Limb (tissue), 2 donors: Measurements from ENCODE around the gene CCNY.

ENCODE experiments used
- DNase-seq, 2 donors: peaks; one replicate each; pipeline ENCODE4 v3.0.0-alpha.2; 2016; ENCODE audit errors: extremely low spot score in 2 of 2

The CCNY gene

GRCh38 chr10:35578618-35578956 is 242.3 kb downstream of the CCNY start:
- DNase-seq = no peak

GRCh38 chr10:35579116-35579515 is 242.8 kb downstream of the CCNY start:
- no peak for DNase-seq

- DNase-seq = peak in 1 of 2 donors; percentile 55
Observed at GRCh38 chr10:35579726-35580422, 243.6 kb downstream of the CCNY start.

GRCh38 chr10:35580423-35580770 is 244.1 kb downstream of the CCNY start:
- DNase-seq = no peak

GRCh38 chr10:35581655-35582054 is 245.3 kb downstream of the CCNY start:
- DNase-seq = no peak

GRCh38 chr10:35584946-35585345 is 248.6 kb downstream of the CCNY start:
- DNase-seq = no peak

GRCh38 chr10:35585356-35585755 is 249.0 kb downstream of the CCNY start:
- DNase-seq = no peak

GRCh38 chr10:35585903-35586535 is 249.7 kb downstream of the CCNY start:
- DNase-seq = no peak

- DNase-seq = no peak
Observed at GRCh38 chr10:35588836-35589235, 252.5 kb downstream of the CCNY start.

GRCh38 chr10:35592441-35592840 is 256.1 kb downstream of the CCNY start:
- no peak for DNase-seq

- DNase-seq = no peak
Observed at GRCh38 chr10:35594115-35595079, 258.1 kb downstream of the CCNY start.

GRCh38 chr10:35595106-35595505 is 258.8 kb downstream of the CCNY start:
- no peak for DNase-seq

- DNase-seq = no peak
Observed at GRCh38 chr10:35598379-35598778, 262.1 kb downstream of the CCNY start.

- DNase-seq = no peak
Observed at GRCh38 chr10:35600193-35600592, 263.9 kb downstream of the CCNY start.

- no peak for DNase-seq
Observed at GRCh38 chr10:35605191-35605590, 268.9 kb downstream of the CCNY start, which contains the start of gene GJD4. TSS of gene GJD4 (plus strand) at chr10:35605341. CDS start at chr10:35605568, 227 bp downstream.

GRCh38 chr10:35606430-35606829 is 270.1 kb downstream of the CCNY start:
- no peak for DNase-seq

- peak in 1 of 2 donors; percentile 49 for DNase-seq
Observed at GRCh38 chr10:35607475-35608327, 271.4 kb downstream of the CCNY start.

- no peak for DNase-seq
Observed at GRCh38 chr10:35608328-35608672, 272.0 kb downstream of the CCNY start.

GRCh38 chr10:35611750-35612149 is 275.4 kb downstream of the CCNY start:
- no peak for DNase-seq

- DNase-seq = no peak
Observed at GRCh38 chr10:35612385-35613106, 276.2 kb downstream of the CCNY start.

GRCh38 chr10:35613107-35613440 is 276.8 kb downstream of the CCNY start:
- no peak for DNase-seq
